A549 (cell line): Measurements from ENCODE around the gene FGF2. TPM values are rescaled to one million over a fixed set of nuclear protein-coding genes. Genes with fewer than 3 reads are reported as not detected.

Experiments used
- ATAC-seq, 2 experiments: fragments of 200-7000 bp in 1 of 2; fragments of >200 bp in 1 of 2; cut with Nextera tagmentation in 1 of 2; cut with Tn5 transposase in 1 of 2; 3 replicates each; pipeline versions ENCODE4 v1.8.0 to v1.9.1; 2018 to 2020; ENCODE audit warnings: mild to moderate bottlenecking in 1 of 2, moderate library complexity in 1 of 2
- CTCF ChIA-PET: fragments of 300-600 bp; sonication (Branson Sonifier 250); formaldehyde crosslinking; extraction: SDS; loops from one replicate; lab custom pipeline; 2021; ENCODE audit warnings: antibody characterized with exemption, inconsistent platforms; lab: Yijun Ruan, JAX
- POLR2A ChIA-PET: fragments of 350-600 bp; formaldehyde crosslinking; extraction: SDS; loops from one replicate; lab custom pipeline; 2021; ENCODE audit warnings: antibody characterized with exemption, inconsistent platforms; lab: Yijun Ruan, JAX
- DNase-seq, 2 experiments: peaks; one replicate each; pipeline versions ENCODE4 v3.0.0 to v3.0.0-alpha.2; 2011 to 2016; ENCODE audit warnings: low read depth in 1 of 2, low spot score in 1 of 2
- FAIRE-seq: peaks from 2 replicates; lab custom pipeline; 2011; peaks lifted over from hg19 to GRCh38; lab: Jason Lieb, UNC
- H3K27ac ChIP-seq, 2 experiments: fragments of >200 bp; sonication (Bioruptor Twin); formaldehyde crosslinking; 3 replicates each; pipeline ENCODE4 v1.5.1; 2016 to 2017
- H3K4me1 ChIP-seq: fragments of >200 bp; sonication (Bioruptor Twin); formaldehyde crosslinking; 3 replicates; pipeline ENCODE4 v1.6.1; 2016
- H3K4me2 ChIP-seq: fragments of >200 bp; sonication (Bioruptor Twin); formaldehyde crosslinking; 3 replicates; pipeline ENCODE4 v1.6.1; 2016
- H3K4me3 ChIP-seq: fragments of >200 bp; sonication (Bioruptor Twin); formaldehyde crosslinking; 3 replicates; pipeline ENCODE4 v1.5.1; 2016
- H3K9me3 ChIP-seq: fragments of >200 bp; sonication (Bioruptor Twin); formaldehyde crosslinking; 3 replicates; pipeline ENCODE4 v1.6.1; 2016
- BHLHE40 ChIP-seq: IDR thresholded peaks from 2 replicates; pipeline ENCODE4 v1.6.1; 2012; ENCODE audit warnings: low read depth, low read length, inconsistent platforms
- CBX2 ChIP-seq: fragments of 200-600 bp; sonication (generic); IDR thresholded peaks from 2 replicates; pipeline ENCODE4 v1.6.1; 2016; ENCODE audit warnings: low read depth, mild to moderate bottlenecking, borderline replicate concordance
- CEBPB ChIP-seq, 2 experiments: fragments of >200 bp in 1 of 2; sonication (Bioruptor Twin) in 1 of 2; formaldehyde crosslinking in 1 of 2; IDR thresholded peaks; 2 replicates each; pipeline ENCODE4 v1.6.1; 2012 to 2016
- CHD4 ChIP-seq: fragments of 200-600 bp; sonication (generic); IDR thresholded peaks from 2 replicates; pipeline ENCODE4 v1.6.1; 2016; ENCODE audit warnings: antibody characterized with exemption, mild to moderate bottlenecking, borderline replicate concordance
- CTCF ChIP-seq: fragments of >200 bp; sonication (Bioruptor Twin); formaldehyde crosslinking; IDR thresholded peaks from 3 replicates; pipeline ENCODE4 v1.5.1; 2016
- EHF ChIP-seq: fragments of 250-450 bp; sonication (Bioruptor Pico); IDR thresholded peaks from 2 replicates; pipeline ENCODE4 v1.5.0; 2020; ENCODE audit warnings: mild to moderate bottlenecking
- EHMT2 ChIP-seq: fragments of 200-600 bp; sonication (generic); IDR thresholded peaks from 2 replicates; pipeline ENCODE4 v1.6.1; 2016; ENCODE audit warnings: antibody characterized with exemption, low read depth, mild to moderate bottlenecking, moderate library complexity
- HES2 ChIP-seq: fragments of >200 bp; sonication (Bioruptor Twin); formaldehyde crosslinking; IDR thresholded peaks from 2 replicates; pipeline ENCODE4 v1.6.1; 2016
- HEYL ChIP-seq: fragments of 250-450 bp; sonication (Bioruptor Pico); IDR thresholded peaks from 2 replicates; pipeline ENCODE4 v1.8.0; 2021; ENCODE audit warnings: mild to moderate bottlenecking, moderate library complexity
- HMGXB4 ChIP-seq: fragments of 250-450 bp; sonication (Bioruptor Pico); IDR thresholded peaks from 2 replicates; pipeline ENCODE4 v1.5.0; 2021; ENCODE audit warnings: mild to moderate bottlenecking, moderate library complexity, borderline replicate concordance
- JUN ChIP-seq, 2 experiments: fragments of >200 bp; sonication (Bioruptor Twin); formaldehyde crosslinking; IDR thresholded peaks; 2 replicates in 1 of 2; 3 replicates in 1 of 2; pipeline ENCODE4 v1.6.1; 2016 to 2017
- MAFK ChIP-seq: fragments of 450-650 bp; IDR thresholded peaks from 2 replicates; pipeline ENCODE4 v1.6.1; 2014; ENCODE audit not compliant: partially characterized antibody
- MAX ChIP-seq: IDR thresholded peaks from 2 replicates; pipeline ENCODE4 v1.6.1; 2012
- MYC ChIP-seq: IDR thresholded peaks from 2 replicates; pipeline ENCODE4 v1.6.1; 2012; ENCODE audit warnings: mild to moderate bottlenecking, inconsistent platforms, low read length, improper control_type of control experiment, borderline replicate concordance
- NPAS2 ChIP-seq: fragments of 250-450 bp; sonication (Bioruptor Pico); IDR thresholded peaks from 2 replicates; pipeline ENCODE4 v1.8.0; 2022; ENCODE audit warnings: mild to moderate bottlenecking, moderate library complexity, borderline replicate concordance
- PHF8 ChIP-seq: fragments of 200-600 bp; sonication (generic); IDR thresholded peaks from 2 replicates; pipeline ENCODE4 v1.6.1; 2016; ENCODE audit warnings: low read depth, mild to moderate bottlenecking, antibody characterized with exemption, moderate library complexity, borderline replicate concordance
- RARB ChIP-seq: fragments of 250-450 bp; sonication (Bioruptor Pico); IDR thresholded peaks from 2 replicates; pipeline ENCODE4 v1.8.0; 2021; ENCODE audit warnings: mild to moderate bottlenecking, moderate library complexity
- SMC3 ChIP-seq: fragments of >200 bp; sonication (Bioruptor Twin); formaldehyde crosslinking; IDR thresholded peaks from 3 replicates; pipeline ENCODE4 v1.6.1; 2018; ENCODE audit warnings: inconsistent platforms
- SREBF2 ChIP-seq: fragments of 450-650 bp; IDR thresholded peaks from 2 replicates; pipeline ENCODE4 v1.6.1; 2014; ENCODE audit warnings: mild to moderate bottlenecking, moderate library complexity
- TFCP2L1 ChIP-seq: fragments of 250-450 bp; sonication (Bioruptor Pico); IDR thresholded peaks from 2 replicates; pipeline ENCODE4 v1.5.0; 2021; ENCODE audit warnings: mild to moderate bottlenecking
- USF2 ChIP-seq: fragments of 450-650 bp; IDR thresholded peaks from 2 replicates; pipeline ENCODE4 v1.6.1; 2014; ENCODE audit warnings: antibody characterized with exemption
- WGBS: methylation state at CpG from one replicate; pipeline ENCODE4 v1.1.6; 2017; ENCODE audit errors: missing lambda C conversion rate; 5-methylcytosine and 5-hydroxymethylcytosine counted together
- polyA plus RNA-seq, 4 experiments: library from polyadenylated mRNA; depleted of rRNA in 3 of 4; stranded (reverse); fragments of >200 nt; fragmentation: RNase III in 1 of 4; extraction: RNeasy Plus Mini Kit Qiagen cat#74134 plus additional on column Dnase treatment in 1 of 4; gene quantifications; 2 replicates in 3 of 4; 3 replicates in 1 of 4; pipeline ENCODE4 v1.2.3, GENCODE V29; 2011 to 2017
- TF ChIP-seq, protein P1 (sequence below): IDR thresholded peaks from 2 replicates; pipeline ENCODE4 v1.6.1; 2012; ENCODE audit warnings: low read depth, borderline replicate concordance

Gene FGF2
- polyA plus RNA-seq, 2 of the 4 experiments (the other 2 are of a cell fraction): 35.1 to 45.2 TPM

DNA sequence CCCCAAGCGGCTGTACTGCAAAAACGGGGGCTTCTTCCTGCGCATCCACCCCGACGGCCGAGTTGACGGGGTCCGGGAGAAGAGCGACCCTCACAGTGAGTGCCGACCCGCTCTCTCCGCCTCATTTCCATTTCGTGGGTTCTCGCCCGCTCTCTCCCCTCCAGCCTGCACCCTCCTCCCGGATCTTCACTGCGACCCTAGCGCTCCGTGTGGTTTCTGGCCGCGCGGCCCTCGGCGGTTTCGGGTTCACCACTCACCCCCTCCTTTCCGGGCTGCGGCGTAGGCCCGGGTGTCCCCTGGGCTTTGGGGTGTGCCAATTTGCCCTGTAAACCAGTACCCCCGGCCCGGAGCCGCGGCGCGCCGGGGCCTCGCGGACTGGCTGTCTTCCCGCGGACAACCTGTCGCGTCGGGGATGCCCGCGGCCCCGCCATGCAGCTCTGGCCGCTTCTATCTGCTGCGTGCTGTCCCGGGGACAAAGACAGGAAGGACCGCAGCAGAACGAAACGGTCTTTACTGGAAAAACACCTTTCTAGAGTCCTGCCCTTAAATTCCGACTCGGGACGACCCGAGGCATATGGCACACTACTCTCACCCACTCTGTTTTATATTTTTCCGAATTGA is 737 bp downstream of the FGF2 start:
- ATAC-seq: peak; percentile 71 to 74
- CTCF ChIA-PET: interaction anchor here (0.9 to 1.5 kb wide), 4 partner anchors 36 to 87 kb away, joined by 3 to 6 read pairs (median 4); no protein-coding TSS in a partner anchor
- peaks cover 43% of the 10 kb centered on the region for H3K4me1 ChIP-seq
- TF ChIP-seq TFCP2L1 (no peak), JUN (IDR thresholded peaks at IDR 0.05) (no peak), USF2 (no peak), PHF8 (peak; percentile 56)
- TF ChIP-seq, all 56 proteins: peak for 1
- Histone ChIP-seq H3K4me3 (peak overlapping the region; percentile 91), H3K27ac (peak overlapping the region; percentile 95 to 99), H3K9me3 (no peaks in the 10 kb centered on the region), H3K4me2 (peak overlapping the region; percentile 89)
- DNase-seq: peak in 1 of 2 experiments; percentile 47
- POLR2A ChIA-PET: interaction anchor here (1.0 to 1.7 kb wide), 7 partner anchors 44 to 76 kb away, joined by 3 to 6 read pairs (median 4); no protein-coding TSS in a partner anchor
- no peak for FAIRE-seq
- WGBS: 2% methylated on average over 12 of the region's 57 CpGs

DNA sequence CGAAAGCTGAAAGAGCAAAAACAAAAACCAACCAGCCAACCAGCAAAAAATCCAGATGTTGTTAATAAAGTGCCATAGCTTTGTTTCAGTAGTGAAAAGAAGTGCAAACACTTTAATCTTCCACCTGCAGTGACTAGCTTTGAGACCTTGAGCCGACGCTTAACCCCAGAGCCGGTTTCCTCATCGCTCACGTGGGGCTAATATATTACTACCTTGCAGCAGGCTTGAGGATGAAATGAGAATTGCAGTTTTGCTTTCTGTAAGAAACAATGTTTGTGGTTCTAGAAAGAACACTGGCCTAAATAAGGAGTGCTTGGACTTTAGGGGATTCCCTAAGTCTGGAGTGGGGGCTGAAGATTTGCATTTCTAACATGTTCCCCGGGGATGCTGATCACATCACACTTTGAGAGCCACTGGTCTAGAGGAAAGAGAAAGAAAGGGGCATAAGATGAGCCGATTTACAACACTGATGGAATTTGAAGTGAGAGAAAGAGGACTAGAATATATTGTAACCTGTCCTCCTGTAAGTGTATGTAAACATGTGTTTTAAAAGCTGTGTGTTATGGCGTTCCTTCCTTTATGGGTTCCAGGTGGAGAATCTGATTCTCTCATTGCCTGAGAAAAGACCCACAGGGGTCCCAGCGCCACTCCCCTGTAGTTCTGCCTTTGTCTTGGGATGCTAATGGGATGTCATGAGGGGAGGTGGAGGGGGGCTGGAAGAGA is 1.4 kb downstream of the FGF2 start:
- DNase-seq (peak; percentile 55 to 65), FAIRE-seq (no peak), ATAC-seq (peak; percentile 66 to 74; a peak in 5 of 6 replicates)
- POLR2A ChIA-PET: interaction anchor here (1.0 to 1.7 kb wide), 7 partner anchors 45 to 75 kb away, joined by 3 to 6 read pairs (median 4); no protein-coding TSS in a partner anchor
- TF ChIP-seq HMGXB4 (no peak), USF2 (peak; percentile 53; the same call in 1 of the 2 replicates), TFCP2L1 (no peak), BHLHE40 (peak; percentile 29; the same call in 1 of the 2 replicates)
- CTCF ChIA-PET: interaction anchor here (0.9 to 1.5 kb wide), 4 partner anchors 37 to 86 kb away, joined by 3 to 6 read pairs (median 4); no protein-coding TSS in a partner anchor
- H3K4me1 ChIP-seq: peaks cover 50% of the 10 kb centered on the region
- peak overlapping the region; percentile 89 for H3K4me2 ChIP-seq
- H3K9me3 ChIP-seq: no peaks in the 10 kb centered on the region
- H3K4me3 ChIP-seq: peak overlapping the region; percentile 91
- 0% methylated on average over 10 of the region's 10 CpGs for WGBS
- H3K27ac ChIP-seq: peak overlapping the region; percentile 95 to 99

GRCh38 chr4:122830426-122831095 is 3.9 kb downstream of the FGF2 start:
- CTCF ChIA-PET: interaction anchor here (1.1 kb wide), 2 partner anchors 10 to 73 kb away, joined by 3 read pairs; no protein-coding TSS in a partner anchor
- ATAC-seq (no peak), DNase-seq (no peak), FAIRE-seq (no peak)
- H3K4me3 ChIP-seq: peak overlapping the region; percentile 91; the same call in 1 of the 3 replicates
- no peaks in the 10 kb centered on the region for H3K9me3 ChIP-seq
- 54% methylated on average over 5 of the region's 5 CpGs for WGBS
- H3K4me1 ChIP-seq: peaks cover 72% of the 10 kb centered on the region
- H3K27ac ChIP-seq: peak overlapping the region; percentile 53 to 99
- POLR2A ChIA-PET: no interaction called here
- H3K4me2 ChIP-seq: peak overlapping the region; percentile 89
- no peak for TF ChIP-seq SMC3
- no peak for TF ChIP-seq RARB (CRISPR knock-in tag)
- TF ChIP-seq MYC: no peak
- TF ChIP-seq, protein P1, sequence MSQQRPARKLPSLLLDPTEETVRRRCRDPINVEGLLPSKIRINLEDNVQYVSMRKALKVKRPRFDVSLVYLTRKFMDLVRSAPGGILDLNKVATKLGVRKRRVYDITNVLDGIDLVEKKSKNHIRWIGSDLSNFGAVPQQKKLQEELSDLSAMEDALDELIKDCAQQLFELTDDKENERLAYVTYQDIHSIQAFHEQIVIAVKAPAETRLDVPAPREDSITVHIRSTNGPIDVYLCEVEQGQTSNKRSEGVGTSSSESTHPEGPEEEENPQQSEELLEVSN: no peak
- TF ChIP-seq CTCF: no peak
- no peak for TF ChIP-seq EHMT2
- no peak for TF ChIP-seq HES2
- no peak for TF ChIP-seq NPAS2
- no peak for TF ChIP-seq CBX2
- no peak for TF ChIP-seq CHD4
- no peak for TF ChIP-seq PHF8
- TF ChIP-seq SREBF2: no peak
- TF ChIP-seq MAX: no peak
- TF ChIP-seq EHF (CRISPR knock-in tag): no peak
- no peak for TF ChIP-seq MAFK
- no peak for TF ChIP-seq CEBPB (IDR thresholded peaks at IDR 0.05)
- TF ChIP-seq HEYL (CRISPR knock-in tag): no peak
